GM21367 (cell line): ENCODE measurements around the gene TUBG1.
A peak's percentile ranks its signal among the peaks of the same experiment; 100 is the strongest.
"Not testable (repeated sequence)": the region's sequence is repeated elsewhere in the genome, so short reads cannot be mapped to it uniquely, and the experiment has no call there.

Source experiments
- ATAC-seq: cut with Tn5 transposase; IDR thresholded peaks from one replicate; pipeline ENCODE4 v1.9.1; 2021; ENCODE audit not compliant: unreplicated experiment

Gene TUBG1

GRCh38 chr17:42578282-42578869, 31.1 kb upstream of the TUBG1 start:
- ATAC-seq, result no peak

GRCh38 chr17:42579794-42580551, 29.5 kb upstream of the TUBG1 start:
- ATAC-seq, result no peak

- no peak for ATAC-seq
These were observed 27.7 kb upstream of the TUBG1 start for GRCh38 chr17:42581744-42582270.

- no peak for ATAC-seq
These were observed 24.6 kb upstream of the TUBG1 start for GRCh38 chr17:42584880-42585279.

- no peak for ATAC-seq
These were observed 24.1 kb upstream of the TUBG1 start for GRCh38 chr17:42585353-42585752.

DNA sequence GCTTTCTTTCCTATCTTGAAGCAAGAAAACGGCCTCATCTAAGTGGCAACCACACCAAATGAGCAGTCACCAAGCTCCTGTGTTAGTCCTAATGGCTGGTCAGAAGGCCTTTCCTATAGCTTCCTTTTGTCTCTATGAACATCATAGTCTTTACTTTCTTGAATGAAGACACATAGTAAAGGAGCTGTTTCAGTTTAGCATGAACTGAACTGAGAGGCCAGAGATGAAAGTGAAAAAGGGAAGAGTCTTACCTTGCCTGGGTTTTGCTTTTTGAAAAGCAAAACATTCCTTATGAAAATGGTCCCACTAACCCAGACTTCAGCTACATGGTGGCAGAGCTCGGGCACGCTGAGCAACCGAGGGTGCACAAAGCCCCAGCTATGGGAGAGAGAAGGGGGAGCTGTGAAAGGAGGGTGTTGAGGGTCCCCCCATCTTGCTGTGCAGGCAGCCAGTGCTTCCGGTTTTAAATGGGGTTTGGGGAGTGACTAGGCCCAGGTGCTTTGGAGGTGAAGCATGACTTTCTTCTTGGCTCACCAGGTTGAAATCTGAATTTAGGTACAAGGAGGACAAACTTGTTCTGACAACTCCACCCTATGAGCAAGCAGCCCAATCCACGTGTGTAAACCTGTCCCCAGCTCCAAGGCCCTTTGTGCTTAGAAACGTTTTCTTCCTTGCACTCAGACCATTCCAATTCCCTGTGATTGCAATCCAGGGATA, 22.8 kb upstream of the TUBG1 start:
- ATAC-seq, result no peak

DNA sequence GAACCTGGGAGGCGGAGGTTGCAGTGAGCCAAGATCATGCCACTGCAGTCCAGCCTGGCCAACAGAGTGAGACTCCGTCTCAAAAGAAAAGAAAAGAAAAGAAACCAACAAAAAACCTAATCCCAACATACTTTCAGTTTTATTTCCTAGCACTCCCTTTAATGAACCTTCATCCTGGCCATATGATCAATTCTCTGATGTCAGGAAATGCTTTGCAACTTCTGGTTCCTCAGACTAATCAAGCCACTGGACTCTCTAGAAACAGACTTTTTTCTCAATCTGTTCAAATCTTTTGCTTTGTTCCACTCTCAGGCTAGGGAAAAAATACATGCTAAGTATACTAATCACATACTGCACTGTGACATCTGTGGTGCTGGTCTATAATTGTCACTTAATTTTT, 18.6 kb upstream of the TUBG1 start:
- no peak for ATAC-seq

- no peak for ATAC-seq
These were observed 18.1 kb upstream of the TUBG1 start for GRCh38 chr17:42591411-42591810.

DNA sequence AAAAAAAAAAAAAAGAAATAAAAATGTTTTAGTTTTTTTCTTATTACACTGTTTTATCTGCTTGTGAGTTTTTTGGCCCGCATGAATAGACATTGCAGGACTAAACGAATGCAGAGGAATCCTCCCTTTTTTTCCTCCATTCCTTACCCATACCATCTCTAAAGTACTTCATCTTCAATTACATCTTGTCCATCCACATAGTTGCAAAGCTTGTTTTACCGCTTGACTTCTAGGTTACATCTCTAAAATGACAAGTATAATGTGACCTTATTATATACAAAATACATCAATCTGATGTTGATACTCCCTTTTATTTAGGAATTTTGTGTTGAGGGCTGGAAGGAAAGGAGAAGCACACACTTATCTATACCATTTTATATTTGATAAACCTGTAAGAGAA, 13.1 kb upstream of the TUBG1 start:
- ATAC-seq, result no peak

DNA sequence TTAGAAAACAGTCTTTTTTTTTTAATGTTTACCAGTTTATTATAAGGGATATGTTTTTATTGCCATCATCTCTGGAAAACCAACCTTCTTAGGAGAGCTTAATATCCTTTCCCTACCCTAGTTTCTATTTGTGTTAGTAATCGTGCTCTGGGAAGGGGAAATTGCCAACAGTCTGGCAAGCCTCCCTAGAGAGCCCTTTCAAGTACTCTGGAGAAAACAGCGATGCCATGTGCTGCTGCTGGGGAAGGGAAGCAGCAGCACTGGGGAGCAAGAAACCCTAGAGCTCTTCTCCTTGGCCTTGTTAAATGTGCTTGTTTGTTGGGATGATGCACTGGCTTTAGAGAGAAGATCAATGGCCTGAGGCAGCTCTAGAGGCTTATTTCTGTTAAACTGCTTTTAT, 10.6 kb upstream of the TUBG1 start:
- ATAC-seq, result no peak

- no peak for ATAC-seq
These were observed 6.2 kb upstream of the TUBG1 start for GRCh38 chr17:42603318-42603717.

DNA sequence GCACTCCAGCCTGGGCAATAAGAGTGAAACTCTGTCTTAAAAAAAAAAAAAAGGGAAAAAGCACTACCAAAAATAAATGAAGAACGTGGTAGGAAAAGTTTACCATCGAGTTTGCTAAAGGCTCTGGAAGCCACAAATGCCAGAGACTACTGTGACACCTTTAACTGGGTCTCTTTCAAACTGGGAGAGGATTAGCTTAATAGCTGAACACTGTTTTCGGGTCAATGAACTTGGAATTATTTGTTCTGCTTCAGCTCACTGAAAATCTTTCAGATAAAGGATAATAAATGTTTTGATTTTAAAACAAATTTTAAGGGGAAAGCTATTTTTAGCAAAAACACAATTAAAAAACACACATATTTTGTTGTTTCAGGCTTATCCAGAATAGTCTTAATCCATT, 1.7 kb upstream of the TUBG1 start:
- ATAC-seq, result no peak

DNA sequence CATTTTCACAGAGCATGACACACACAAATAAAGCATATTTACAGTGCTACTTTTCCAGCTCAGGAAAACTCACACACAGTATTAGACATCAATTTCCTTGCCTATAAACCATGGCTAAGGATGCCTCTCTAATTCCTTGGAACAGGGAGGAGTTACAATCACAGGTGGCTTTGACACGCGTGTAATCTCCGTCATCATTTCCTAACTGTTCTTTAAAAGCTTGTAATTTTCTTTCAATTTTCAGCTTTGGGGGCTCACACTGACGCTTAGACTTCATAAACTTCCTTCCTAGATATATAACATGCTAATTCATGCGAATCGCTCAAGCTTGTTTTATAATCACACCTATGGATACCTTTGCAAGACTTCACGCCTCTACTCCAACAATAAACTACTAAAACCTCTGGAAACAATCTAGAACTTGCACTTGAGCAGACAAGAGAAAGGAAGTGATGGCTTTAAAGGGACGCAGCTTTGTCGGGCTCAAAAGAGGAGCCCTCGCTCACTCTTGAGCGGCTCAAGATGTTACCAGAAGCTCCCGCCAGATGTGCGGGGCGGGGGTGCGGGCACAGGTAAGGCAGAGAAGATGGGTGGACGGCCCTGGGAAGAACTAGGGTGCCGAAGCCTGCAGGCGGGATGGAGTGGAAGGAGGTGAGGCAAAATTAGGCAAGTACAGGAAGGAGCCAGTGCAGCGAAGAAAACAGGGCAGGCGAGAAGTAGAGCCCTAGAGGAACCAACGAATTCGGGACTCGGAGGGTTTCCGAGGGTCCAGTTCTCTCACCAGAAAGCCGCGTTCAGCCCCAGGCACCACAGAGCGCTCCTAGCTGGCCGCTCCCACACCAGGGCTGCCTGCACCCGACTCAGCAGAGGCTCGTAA, 940 bp upstream of the TUBG1 start:
- peak; percentile 30 for ATAC-seq

GRCh38 chr17:42609814-42610801, 625 bp downstream of the TUBG1 start:
- ATAC-seq, result not testable (repeated sequence)

DNA sequence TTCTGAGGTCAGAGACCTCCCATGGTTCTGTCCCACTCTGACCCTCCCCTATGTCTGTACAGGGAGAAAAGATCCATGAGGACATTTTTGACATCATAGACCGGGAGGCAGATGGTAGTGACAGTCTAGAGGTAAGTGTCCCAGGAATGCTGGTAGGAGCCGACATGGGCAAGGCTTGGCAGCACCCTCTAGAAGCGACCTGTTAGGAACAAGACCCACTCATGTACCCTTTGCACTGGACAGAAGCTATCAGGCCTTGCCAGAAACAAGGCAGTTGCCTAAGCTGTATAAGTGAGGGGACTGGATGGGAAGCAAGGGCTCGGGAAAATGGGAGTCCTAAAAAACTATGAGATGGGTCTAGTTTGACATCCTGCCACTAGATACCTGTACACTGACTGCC, 2.5 kb downstream of the TUBG1 start:
- ATAC-seq, result no peak

DNA sequence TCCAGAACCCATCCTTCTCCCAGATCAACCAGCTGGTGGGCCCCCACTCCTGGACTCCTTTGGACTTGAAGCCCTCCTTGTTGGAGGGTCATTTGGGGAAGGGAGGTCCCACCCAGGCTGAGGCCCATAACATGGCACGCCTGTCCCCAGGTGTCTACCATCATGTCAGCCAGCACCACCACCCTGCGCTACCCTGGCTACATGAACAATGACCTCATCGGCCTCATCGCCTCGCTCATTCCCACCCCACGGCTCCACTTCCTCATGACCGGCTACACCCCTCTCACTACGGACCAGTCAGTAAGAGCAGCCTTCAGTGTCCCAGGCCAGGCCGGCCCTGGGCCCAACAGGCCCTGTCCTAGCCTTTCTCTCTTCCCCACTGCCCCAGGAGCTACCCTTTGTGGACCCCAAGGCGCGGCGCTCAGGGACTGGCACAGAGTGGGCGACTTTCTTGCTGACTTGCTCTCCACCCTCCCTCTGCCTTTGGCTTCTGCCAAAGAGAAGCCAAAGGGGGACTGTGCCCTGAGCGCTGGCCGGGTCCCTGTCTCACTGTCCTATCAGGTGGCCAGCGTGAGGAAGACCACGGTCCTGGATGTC, 4.3 kb downstream of the TUBG1 start:
- ATAC-seq, result no peak

DNA sequence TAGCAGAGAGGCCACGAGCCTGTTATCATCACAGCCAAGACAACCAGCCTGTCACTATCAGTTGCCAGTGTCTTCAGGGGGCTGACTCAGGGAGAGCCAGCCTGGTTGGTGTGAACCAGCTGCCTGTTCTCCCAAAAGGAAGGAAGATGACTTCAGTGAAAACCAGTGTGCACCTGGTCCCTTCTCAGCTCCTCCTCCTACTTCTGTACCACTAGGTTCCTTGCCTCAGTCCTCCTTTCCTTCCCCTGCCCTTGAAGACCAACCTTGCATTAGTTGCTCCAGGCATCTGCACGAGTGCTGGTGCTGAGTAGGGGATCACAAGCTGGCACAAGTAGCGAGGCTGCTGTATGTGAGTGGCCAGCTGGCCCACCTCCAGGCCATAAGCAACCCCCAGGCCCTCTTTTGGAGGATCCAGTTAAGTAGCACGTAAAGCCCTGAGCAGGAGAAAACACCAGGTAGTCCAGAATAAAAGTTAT, 8.5 kb downstream of the TUBG1 start:
- ATAC-seq, result no peak

DNA sequence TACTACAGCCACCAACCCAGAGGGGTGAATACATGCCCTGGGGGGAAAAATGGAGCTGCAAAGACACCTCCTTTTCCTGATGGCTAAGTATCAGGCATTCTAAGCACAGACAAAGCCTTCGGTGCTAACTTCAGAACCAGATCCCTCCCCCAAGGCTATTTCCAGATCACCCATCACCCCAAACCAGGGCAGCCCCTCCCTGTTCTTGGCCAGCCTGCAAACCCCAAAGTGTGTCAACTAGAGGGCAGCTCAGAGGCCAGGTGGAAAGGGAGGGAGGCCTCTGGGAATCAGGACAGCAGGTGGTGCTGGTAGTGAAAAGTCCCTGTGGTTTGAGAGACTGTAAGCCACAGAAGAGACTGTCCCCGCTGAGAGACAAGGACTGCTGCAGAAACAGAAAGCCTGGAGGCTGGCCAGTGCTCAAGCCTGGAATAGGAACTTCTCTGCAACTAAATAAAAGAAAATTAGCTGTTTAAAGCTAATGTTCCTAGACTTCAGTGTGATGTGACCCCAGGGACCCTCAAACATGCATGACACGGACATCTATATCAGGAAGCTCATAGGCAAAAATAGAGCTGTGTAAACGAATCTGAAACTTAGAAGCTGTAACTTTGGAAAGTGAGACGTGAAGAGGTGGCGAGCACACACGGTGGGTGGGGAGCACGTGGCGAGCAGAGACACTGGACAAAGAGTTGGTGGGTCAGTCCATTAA, 9.1 kb downstream of the TUBG1 start:
- ATAC-seq, result peak; percentile 62

- ATAC-seq, result not testable (repeated sequence)
These were observed 12.5 kb downstream of the TUBG1 start for GRCh38 chr17:42621987-42622386.
